ENCODE results near the gene EEIG2.
"Not testable (repeated sequence)": the region's sequence is repeated elsewhere in the genome, so short reads cannot be mapped to it uniquely, and the experiment has no call there.

The EEIG2 gene

DNA sequence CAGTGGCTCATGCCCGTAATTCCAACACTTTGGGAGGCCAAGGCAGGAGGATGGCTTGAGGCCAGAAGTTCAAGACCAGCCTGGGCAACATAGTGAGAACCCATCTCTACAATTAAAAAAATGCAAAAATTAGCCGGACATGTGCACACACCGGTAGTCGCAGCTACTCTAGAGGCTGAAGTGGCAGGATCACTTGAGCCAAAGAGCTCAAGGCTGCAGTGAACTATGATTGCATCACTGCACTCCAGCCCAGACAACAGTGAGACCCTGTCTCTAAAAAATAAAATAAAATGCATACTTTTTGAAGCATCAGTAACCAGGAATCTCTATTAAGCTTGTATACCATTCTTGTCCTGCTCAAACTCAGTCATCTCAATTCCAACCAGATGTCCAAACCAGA lies 27.2 kb upstream of the EEIG2 start:
- DNase-seq (ENCODE audit: extremely low spot score), result no peak
- CTCF ChIA-PET, result no interaction called here
- no peak for TF ChIP-seq SUZ12 (IDR thresholded peaks at IDR 0.05)
- no peak for TF ChIP-seq ARNT (IDR thresholded peaks at IDR 0.05)
- TF ChIP-seq L3MBTL2 (conservative IDR thresholded peaks at IDR 0.05), result no peak
- TF ChIP-seq ZNF384 (IDR thresholded peaks at IDR 0.05), result no peak
- TF ChIP-seq LEF1 (IDR thresholded peaks at IDR 0.05; ENCODE audit: borderline replicate concordance), result no peak
- TF ChIP-seq PKNOX1 (IDR thresholded peaks at IDR 0.05), result no peak
- no peak for TF ChIP-seq SP1 (IDR thresholded peaks at IDR 0.05)
- TF ChIP-seq NFRKB (IDR thresholded peaks at IDR 0.05), result no peak
- TF ChIP-seq BHLHE40 (IDR thresholded peaks at IDR 0.05; ENCODE audit: borderline replicate concordance), result no peak
- no peak for TF ChIP-seq FOXA1 (IDR thresholded peaks at IDR 0.05)
- TF ChIP-seq CTBP1 (IDR thresholded peaks at IDR 0.05; ENCODE audit: borderline replicate concordance), result no peak
- no peak for TF ChIP-seq FOXM1 (IDR thresholded peaks at IDR 0.05; ENCODE audit: borderline replicate concordance)
- POLR2A ChIA-PET, result interaction anchor here (0.7 to 1.8 kb wide), 2 partner anchors 27 to 344 kb away, joined by 3 to 7 read pairs; partner anchors contain the start of genes EEIG2 and GPSM2

- ChIA-PET CTCF (no interaction called here), POLR2A (interaction anchor here (0.7 to 1.8 kb wide), 2 partner anchors 26 to 343 kb away, joined by 3 to 7 read pairs; partner anchors contain the start of genes EEIG2 and GPSM2)
- TF ChIP-seq FOXM1 (IDR thresholded peaks at IDR 0.05; ENCODE audit: borderline replicate concordance) (no peak), ARNT (IDR thresholded peaks at IDR 0.05) (no peak), TARDBP (IDR thresholded peaks at IDR 0.05) (no peak), HDGF (IDR thresholded peaks at IDR 0.05; ENCODE audit: borderline replicate concordance) (no peak), ELF4 (IDR thresholded peaks at IDR 0.05) (no peak), SUZ12 (IDR thresholded peaks at IDR 0.05) (no peak), ZNF384 (IDR thresholded peaks at IDR 0.05) (no peak), NFRKB (IDR thresholded peaks at IDR 0.05) (no peak), CTBP1 (IDR thresholded peaks at IDR 0.05; ENCODE audit: borderline replicate concordance) (no peak), LEF1 (IDR thresholded peaks at IDR 0.05; ENCODE audit: borderline replicate concordance) (no peak), L3MBTL2 (conservative IDR thresholded peaks at IDR 0.05) (no peak), FOXK2 (IDR thresholded peaks at IDR 0.05) (no peak), BHLHE40 (IDR thresholded peaks at IDR 0.05; ENCODE audit: borderline replicate concordance) (no peak), SP1 (IDR thresholded peaks at IDR 0.05) (no peak), FOXA1 (IDR thresholded peaks at IDR 0.05) (no peak), PKNOX1 (IDR thresholded peaks at IDR 0.05) (no peak)
- DNase-seq (ENCODE audit: extremely low spot score), result no peak
These were observed 26.4 kb upstream of the EEIG2 start for GRCh38 chr1:108533351-108534083.

- POLR2A ChIA-PET, result no interaction called here
These were observed 25.1 kb upstream of the EEIG2 start for GRCh38 chr1:108534759-108535158.

DNA sequence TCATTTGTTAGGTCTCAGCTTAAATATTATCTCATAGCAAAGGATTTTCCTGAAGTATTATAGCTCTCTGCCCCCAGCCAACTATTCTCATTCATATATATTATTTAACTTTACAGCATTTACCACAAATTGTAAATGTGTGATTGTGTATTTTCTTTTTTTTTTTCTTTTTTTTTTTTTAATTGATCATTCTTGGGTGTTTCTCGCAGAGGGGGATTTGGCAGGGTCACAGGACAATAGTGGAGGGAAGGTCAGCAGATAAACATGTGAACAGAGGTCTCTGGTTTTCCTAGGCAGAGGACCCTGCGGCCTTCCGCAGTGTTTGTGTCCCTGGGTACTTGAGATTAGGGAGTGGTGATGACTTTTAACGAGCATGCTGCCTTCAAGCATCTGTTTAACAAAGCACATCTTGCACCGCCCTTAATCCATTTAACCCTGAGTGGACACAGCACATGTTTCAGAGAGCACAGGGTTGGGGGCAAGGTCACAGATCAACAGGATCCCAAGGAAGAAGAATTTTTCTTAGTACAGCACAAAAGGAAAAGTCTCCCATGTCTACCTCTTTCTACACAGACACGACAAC lies 24.5 kb upstream of the EEIG2 start:
- CTCF ChIA-PET, result not testable (repeated sequence)

More at GRCh38 chr1:108534759-108535158, 25.1 kb upstream of the EEIG2 start:
- TF ChIP-seq ELF4 (IDR thresholded peaks at IDR 0.05) (no peak), ZNF384 (IDR thresholded peaks at IDR 0.05) (no peak), CTBP1 (IDR thresholded peaks at IDR 0.05; ENCODE audit: borderline replicate concordance) (no peak), LEF1 (IDR thresholded peaks at IDR 0.05; ENCODE audit: borderline replicate concordance) (no peak)
- CTCF ChIA-PET, result no interaction called here
- no peak for DNase-seq (ENCODE audit: extremely low spot score)

GRCh38 chr1:108536021-108536420 lies 23.9 kb upstream of the EEIG2 start:
- DNase-seq (ENCODE audit: extremely low spot score); CTCF ChIA-PET: not testable (repeated sequence)

More for the DNA sequence above, 24.5 kb upstream of the EEIG2 start:
- POLR2A ChIA-PET; DNase-seq (ENCODE audit: extremely low spot score): not testable (repeated sequence)

DNA sequence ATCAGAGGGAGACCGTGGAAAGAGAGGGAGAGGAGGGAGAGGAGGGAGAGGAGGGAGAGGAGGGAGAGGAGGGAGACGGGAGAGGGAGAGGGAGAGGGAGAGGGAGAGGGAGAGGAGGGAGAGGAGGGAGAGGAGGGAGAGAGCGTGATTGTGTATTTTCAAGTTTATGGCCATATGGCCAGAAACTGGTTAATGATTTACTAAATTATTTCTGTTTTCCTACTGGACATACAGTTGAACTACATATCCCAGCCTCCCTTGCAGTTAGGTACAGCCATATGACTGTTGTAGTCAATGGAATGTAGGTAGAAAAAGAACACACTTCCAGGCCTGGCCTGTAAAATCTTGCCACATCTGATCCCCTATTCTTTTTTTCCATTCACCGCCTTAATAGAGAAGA lies 23.1 kb upstream of the EEIG2 start:
- DNase-seq (ENCODE audit: extremely low spot score); POLR2A ChIA-PET; CTCF ChIA-PET: not testable (repeated sequence)

More at GRCh38 chr1:108536021-108536420, 23.9 kb upstream of the EEIG2 start:
- POLR2A ChIA-PET, result not testable (repeated sequence)

- DNase-seq (ENCODE audit: extremely low spot score), result no peak
- TF ChIP-seq ZNF384 (IDR thresholded peaks at IDR 0.05), result no peak
- TF ChIP-seq L3MBTL2 (conservative IDR thresholded peaks at IDR 0.05), result no peak
- no peak for TF ChIP-seq LEF1 (IDR thresholded peaks at IDR 0.05; ENCODE audit: borderline replicate concordance)
- no peak for TF ChIP-seq TARDBP (IDR thresholded peaks at IDR 0.05)
- TF ChIP-seq SUZ12 (IDR thresholded peaks at IDR 0.05), result no peak
- TF ChIP-seq FOXA1 (IDR thresholded peaks at IDR 0.05), result no peak
- no peak for TF ChIP-seq CTBP1 (IDR thresholded peaks at IDR 0.05; ENCODE audit: borderline replicate concordance)
- no peak for TF ChIP-seq ELF4 (IDR thresholded peaks at IDR 0.05)
- TF ChIP-seq BHLHE40 (IDR thresholded peaks at IDR 0.05; ENCODE audit: borderline replicate concordance), result no peak
- no peak for TF ChIP-seq ARNT (IDR thresholded peaks at IDR 0.05)
- no peak for TF ChIP-seq HDGF (IDR thresholded peaks at IDR 0.05; ENCODE audit: borderline replicate concordance)
- no peak for TF ChIP-seq FOXK2 (IDR thresholded peaks at IDR 0.05)
- TF ChIP-seq FOXM1 (IDR thresholded peaks at IDR 0.05; ENCODE audit: borderline replicate concordance), result no peak
- no peak for TF ChIP-seq SP1 (IDR thresholded peaks at IDR 0.05)
- no peak for TF ChIP-seq NFRKB (IDR thresholded peaks at IDR 0.05)
- no peak for TF ChIP-seq PKNOX1 (IDR thresholded peaks at IDR 0.05)
- CTCF ChIA-PET, result interaction anchor here (1.8 kb wide), 1 partner anchor 23 kb away, joined by 3 read pairs; the partner anchor contains the start of gene EEIG2
- POLR2A ChIA-PET, result no interaction called here
These were observed 21.9 kb upstream of the EEIG2 start for GRCh38 chr1:108537976-108538375.

All from HEK293T (cell line).